ENCODE measurements around the gene RHEB. TPM values are rescaled to one million over a fixed set of nuclear protein-coding genes. Genes with fewer than 3 reads are reported as not detected.

Gene RHEB
- total RNA-seq, 1 donor from 2014 or later = 68.6 TPM

GRCh38 chr7:151493083-151493482 is 26.6 kb downstream of the RHEB start:
- Histone ChIP-seq H3K27me3 (no peaks in the 10 kb centered on the region), H3K4me1 (peaks cover 0 to 28% of the 10 kb centered on the region in 2 donors), H3K36me3 (peaks cover 0 to 24% of the 10 kb centered on the region in 2 donors), H3K9me3 (no peaks in the 10 kb centered on the region), H3K27ac (no peak overlapping the region), H3K4me3 (no peak overlapping the region)
- no peak for TF ChIP-seq CTCF (IDR thresholded peaks at IDR 0.05)
- no peak for DNase-seq (ENCODE audit: low spot score in 2 of 2)
- intact Hi-C loops (cut with DNase I) = no loop called here

GRCh38 chr7:151491859-151492258 is 27.8 kb downstream of the RHEB start:
- Histone ChIP-seq H3K4me1 (peaks cover 0 to 31% of the 10 kb centered on the region in 2 donors), H3K27me3 (no peaks in the 10 kb centered on the region), H3K9me3 (no peaks in the 10 kb centered on the region), H3K4me3 (no peak overlapping the region), H3K27ac (no peak overlapping the region), H3K36me3 (peaks cover 0 to 36% of the 10 kb centered on the region in 2 donors)
- no peak for TF ChIP-seq CTCF (IDR thresholded peaks at IDR 0.05)
- no peak for DNase-seq (ENCODE audit: low spot score in 2 of 2)
- intact Hi-C loops (cut with DNase I) = no loop called here

GRCh38 chr7:151490456-151491105 is 29.1 kb downstream of the RHEB start:
- Histone ChIP-seq H3K9me3 (no peaks in the 10 kb centered on the region), H3K4me1 (peaks cover 0 to 41% of the 10 kb centered on the region in 2 donors), H3K27me3 (no peaks in the 10 kb centered on the region), H3K4me3 (no peak overlapping the region), H3K27ac (no peak overlapping the region), H3K36me3 (peaks cover 0 to 43% of the 10 kb centered on the region in 2 donors)
- intact Hi-C loops (cut with DNase I) = no loop called here
- no peak for TF ChIP-seq CTCF (IDR thresholded peaks at IDR 0.05)
- DNase-seq (ENCODE audit: low spot score in 2 of 2) = no peak

- no peak overlapping the region for H3K27ac ChIP-seq
- no peak for TF ChIP-seq CTCF (IDR thresholded peaks at IDR 0.05)
- no peaks in the 10 kb centered on the region for H3K9me3 ChIP-seq
- peaks cover 0 to 46% of the 10 kb centered on the region in 2 donors for H3K36me3 ChIP-seq
- no peak overlapping the region for H3K4me3 ChIP-seq
- intact Hi-C loops (cut with DNase I) = no loop called here
- DNase-seq (ENCODE audit: low spot score in 2 of 2) = no peak
- H3K4me1 ChIP-seq = peaks cover 0 to 43% of the 10 kb centered on the region in 2 donors
- H3K27me3 ChIP-seq = no peaks in the 10 kb centered on the region
Observed at GRCh38 chr7:151489498-151489897, 30.2 kb downstream of the RHEB start.

GRCh38 chr7:151488096-151488495 is 31.6 kb downstream of the RHEB start:
- no peak for TF ChIP-seq CTCF (IDR thresholded peaks at IDR 0.05)
- Histone ChIP-seq H3K27ac (no peak overlapping the region), H3K36me3 (peaks cover 6 to 60% of the 10 kb centered on the region in 2 donors), H3K27me3 (no peaks in the 10 kb centered on the region), H3K4me1 (peaks cover 0 to 33% of the 10 kb centered on the region in 2 donors), H3K4me3 (no peak overlapping the region), H3K9me3 (no peaks in the 10 kb centered on the region)
- no peak for DNase-seq (ENCODE audit: low spot score in 2 of 2)
- intact Hi-C loops (cut with DNase I) = no loop called here
